NB4 (cell line): ENCODE results near the gene GTF2A2.

Source experiments
- CTCF ChIP-seq: IDR thresholded peaks from one replicate; pipeline ENCODE4 v1.5.1; 2012; ENCODE audit warnings: low read depth, low read length
- POLR2A ChIP-seq: IDR thresholded peaks from 2 replicates; pipeline ENCODE4 v1.6.1; 2011; ENCODE audit warnings: mild to moderate bottlenecking; ENCODE audit not compliant: insufficient read length; ENCODE audit errors: extremely low read depth

DNA sequence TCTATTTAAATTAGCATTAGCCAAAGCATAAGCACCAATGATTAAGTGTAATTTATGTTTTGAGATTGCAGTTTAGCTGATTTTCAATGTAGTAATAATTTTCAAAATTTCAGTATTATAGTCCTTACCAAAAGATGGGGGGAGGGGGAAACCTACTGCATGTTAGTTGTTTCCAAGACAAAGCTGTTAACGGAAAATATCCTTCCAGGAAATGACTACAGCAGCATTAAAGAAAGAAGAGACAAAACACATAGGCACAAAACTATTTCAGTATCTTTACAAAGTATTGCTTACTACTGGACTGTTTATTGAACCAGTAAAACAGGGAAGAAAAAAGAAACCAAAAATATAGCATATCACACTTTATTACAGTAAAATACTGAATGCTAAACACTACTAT, 21.3 kb upstream of the GTF2A2 start:
- TF ChIP-seq CTCF = no peak
- no peak for TF ChIP-seq POLR2A
